Left lung (tissue), 10 donors: ENCODE data around the gene PCSK7. TPM values are rescaled to one million over a fixed set of nuclear protein-coding genes. Genes with fewer than 3 reads are reported as not detected.
"Not testable (repeated sequence)": the region's sequence is repeated elsewhere in the genome, so short reads cannot be mapped to it uniquely, and the experiment has no call there.

Source experiments
- ATAC-seq: fragments of 200-7000 bp; cut with Tn5 transposase; one replicate; pipeline ENCODE4 v1.9.1; 2020; ENCODE audit warnings: moderate library complexity
- DNase-seq, 4 donors: peaks; one replicate each; pipeline ENCODE4 v3.0.0-alpha.2; 2013 to 2020
- H3K27ac ChIP-seq, 2 donors: fragments of 200-600 bp; sonication (generic) in 1 of 2; one replicate each; pipeline versions ENCODE4 v1.5.0 to v1.8.0; 2020 to 2021
- H3K27me3 ChIP-seq, 2 donors: fragments of 200-600 bp; sonication (generic) in 1 of 2; one replicate each; pipeline versions ENCODE4 v1.5.0 to v1.8.0; 2020 to 2021
- H3K36me3 ChIP-seq, 2 donors: fragments of 200-600 bp; sonication (generic) in 1 of 2; one replicate each; pipeline versions ENCODE4 v1.5.0 to v1.8.0; 2020 to 2021
- H3K4me1 ChIP-seq, 2 donors: fragments of 200-600 bp; one replicate each; pipeline ENCODE4 v1.8.0; 2021
- H3K4me3 ChIP-seq, 2 donors: fragments of 200-600 bp; sonication (generic) in 1 of 2; one replicate each; pipeline versions ENCODE4 v1.5.0 to v1.8.0; 2020 to 2021; ENCODE audit warnings: mild to moderate bottlenecking in 1 of 2
- H3K9me3 ChIP-seq, 2 donors: fragments of 200-600 bp; sonication (generic) in 1 of 2; one replicate each; pipeline versions ENCODE4 v1.5.0 to v1.8.0; 2020 to 2021
- CTCF ChIP-seq, 2 donors: fragments of 200-600 bp; sonication (generic) in 1 of 2; IDR thresholded peaks; one replicate each; pipeline versions ENCODE4 v1.5.0 to v1.8.0; 2021; ENCODE audit warnings: antibody characterized with exemption in 2 of 2
- intact Hi-C, 2 donors: fragments of 100-400 bp; cut with DNase I; formaldehyde crosslinking; loops; one replicate each; pipeline versions ENCODE4 v1.11.2 to v1.14.2; 2022
- polyA plus RNA-seq, 6 donors: library from polyadenylated mRNA; unstranded; fragments of 120-200 nt; gene quantifications; one replicate each; pipeline ENCODE4 v1.2.1, GENCODE V29; 2013; ENCODE audit not compliant: insufficient read length in 6 of 6
- total RNA-seq, 2 donors: library from RNA; stranded (reverse); fragmentation: NEBNext Ultra II Directional; extraction: Animal tissue kit (Norgen Biotek cat#: 25700); gene quantifications; one replicate each; pipeline ENCODE4 v1.2.1, GENCODE V29; 2021
- donor health status: DM: no; HTN: yes; CAD: no.
- donor health status: DM: no; HTN: no; CAD: no.

PCSK7 gene
- total and polyA plus RNA-seq, 8 donors: 24.5 to 77.8 (median 30.2) TPM

- DNase-seq: no peak
- Histone ChIP-seq H3K4me3 (no peak overlapping the region), H3K36me3 (peaks cover 0 to 96% of the 10 kb centered on the region in 2 donors), H3K9me3 (no peaks in the 10 kb centered on the region), H3K4me1 (peaks cover 12 to 20% of the 10 kb centered on the region in 2 donors), H3K27me3 (no peaks in the 10 kb centered on the region), H3K27ac (no peak overlapping the region)
- intact Hi-C loops: no loop called here
- no peak for ATAC-seq
- no peak for TF ChIP-seq CTCF (IDR thresholded peaks at IDR 0.05)
These were observed 14.5 kb downstream of the PCSK7 start for GRCh38 chr11:117217141-117218084.

DNA sequence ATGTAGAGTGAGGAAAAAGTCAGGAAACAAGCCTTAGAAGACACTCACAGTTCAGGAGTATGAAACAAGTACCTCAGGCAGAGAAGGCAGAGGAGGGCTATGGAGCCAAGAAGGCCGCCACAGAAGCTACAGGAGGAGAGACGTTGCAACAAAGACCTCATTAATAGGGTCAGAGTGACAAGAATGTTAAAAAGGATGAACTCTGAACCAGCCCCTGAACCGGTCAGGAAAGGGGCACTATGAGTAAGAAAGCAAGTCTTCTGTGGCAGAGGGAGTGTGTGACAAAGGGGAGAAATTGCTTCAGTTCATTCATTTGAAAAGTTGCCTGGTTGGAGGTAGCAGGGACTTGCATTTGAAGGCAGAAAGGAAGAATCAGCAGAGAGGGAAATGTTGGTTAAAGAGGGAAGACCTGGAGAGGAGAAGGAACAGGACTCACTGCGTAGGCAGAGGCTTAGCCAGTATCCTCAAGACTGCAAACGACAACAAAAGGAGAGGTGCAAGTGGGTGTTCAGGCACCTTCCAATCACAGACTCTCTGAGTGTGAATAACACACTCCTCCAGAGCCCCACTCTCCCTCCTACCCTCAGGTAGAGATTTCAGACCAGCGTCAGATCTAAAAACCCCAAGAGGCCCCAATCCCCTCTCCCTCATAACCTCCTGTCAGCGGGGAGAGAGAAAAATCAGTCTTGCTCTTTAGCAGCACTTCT is 17.3 kb downstream of the PCSK7 start:
- H3K27ac ChIP-seq: no peak overlapping the region
- intact Hi-C loops: no loop called here
- ATAC-seq: no peak
- peaks cover 0 to 88% of the 10 kb centered on the region in 2 donors for H3K36me3 ChIP-seq
- no peak for TF ChIP-seq CTCF (IDR thresholded peaks at IDR 0.05)
- H3K27me3 ChIP-seq: no peaks in the 10 kb centered on the region
- H3K9me3 ChIP-seq: no peaks in the 10 kb centered on the region
- no peaks in the 10 kb centered on the region for H3K4me1 ChIP-seq
- no peak for DNase-seq
- no peak overlapping the region for H3K4me3 ChIP-seq

- Histone ChIP-seq H3K27ac (no peak overlapping the region), H3K36me3 (peaks cover 0 to 72% of the 10 kb centered on the region in 2 donors), H3K27me3 (no peaks in the 10 kb centered on the region), H3K4me3 (no peak overlapping the region), H3K4me1 (no peaks in the 10 kb centered on the region), H3K9me3 (no peaks in the 10 kb centered on the region)
- no peak for TF ChIP-seq CTCF (IDR thresholded peaks at IDR 0.05)
- ATAC-seq (no peak), DNase-seq (no peak)
- intact Hi-C loops: no loop called here
These were observed 19.0 kb downstream of the PCSK7 start for GRCh38 chr11:117212697-117213355.

DNA sequence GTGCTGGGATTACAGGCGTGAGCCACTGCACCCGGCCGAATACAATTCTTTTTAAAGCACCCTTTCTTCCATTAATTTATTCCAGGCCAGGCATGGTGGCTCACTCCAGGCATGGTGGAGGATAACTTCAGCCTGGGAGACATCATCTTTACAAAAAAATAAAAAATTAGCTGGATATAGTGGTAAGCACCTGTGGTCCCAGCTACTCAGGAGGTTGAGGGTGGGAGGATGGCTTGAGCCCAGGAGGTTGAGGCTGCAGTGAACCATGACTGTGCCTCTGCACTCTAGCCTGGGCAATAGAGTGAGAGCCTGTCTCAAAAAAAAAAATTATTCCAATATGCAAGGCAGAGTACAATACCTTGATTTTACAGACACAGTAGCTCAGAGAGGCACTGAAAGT is 21.3 kb downstream of the PCSK7 start:
- H3K4me3 ChIP-seq: no peak overlapping the region
- H3K27me3 ChIP-seq: no peaks in the 10 kb centered on the region
- H3K36me3 ChIP-seq: peaks cover 0 to 54% of the 10 kb centered on the region in 2 donors
- DNase-seq: no peak
- H3K4me1 ChIP-seq: no peaks in the 10 kb centered on the region
- intact Hi-C loops: no loop called here
- H3K9me3 ChIP-seq: no peaks in the 10 kb centered on the region
- no peak overlapping the region for H3K27ac ChIP-seq
- no peak for ATAC-seq
- TF ChIP-seq CTCF (IDR thresholded peaks at IDR 0.05): no peak

GRCh38 chr11:117209351-117210125 is 22.3 kb downstream of the PCSK7 start:
- intact Hi-C loops, ATAC-seq: not testable (repeated sequence)

DNA sequence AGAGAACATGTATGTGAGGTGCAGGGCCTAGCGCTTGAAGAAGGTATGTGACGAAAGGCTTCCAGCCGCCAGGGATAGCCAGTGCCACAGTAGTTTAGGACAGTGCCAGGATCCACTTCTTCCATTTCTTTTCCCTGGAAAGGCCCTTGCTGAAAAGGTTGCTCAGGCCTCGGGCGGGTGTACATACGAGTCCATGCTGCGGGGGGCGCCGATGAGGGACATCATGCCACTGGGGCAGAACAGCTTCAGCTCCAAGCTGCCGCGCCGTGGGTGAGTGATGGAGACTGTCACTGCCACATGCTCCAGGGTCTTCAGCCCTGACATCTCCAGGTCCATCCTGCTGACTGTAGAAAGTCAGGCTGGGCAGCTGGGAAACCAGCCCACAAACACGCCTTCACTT is 23.2 kb downstream of the PCSK7 start:
- H3K4me3 ChIP-seq, H3K4me1 ChIP-seq, ATAC-seq, H3K27ac ChIP-seq, H3K9me3 ChIP-seq, H3K27me3 ChIP-seq, intact Hi-C loops, DNase-seq: not testable (repeated sequence)
- peaks cover 0 to 57% of the 10 kb centered on the region in 2 donors for H3K36me3 ChIP-seq

More at GRCh38 chr11:117209351-117210125, 22.3 kb downstream of the PCSK7 start:
- H3K9me3 ChIP-seq, H3K4me3 ChIP-seq, H3K27ac ChIP-seq, H3K27me3 ChIP-seq, H3K4me1 ChIP-seq, DNase-seq: not testable (repeated sequence)
- H3K36me3 ChIP-seq: peaks cover 0 to 57% of the 10 kb centered on the region in 2 donors

DNA sequence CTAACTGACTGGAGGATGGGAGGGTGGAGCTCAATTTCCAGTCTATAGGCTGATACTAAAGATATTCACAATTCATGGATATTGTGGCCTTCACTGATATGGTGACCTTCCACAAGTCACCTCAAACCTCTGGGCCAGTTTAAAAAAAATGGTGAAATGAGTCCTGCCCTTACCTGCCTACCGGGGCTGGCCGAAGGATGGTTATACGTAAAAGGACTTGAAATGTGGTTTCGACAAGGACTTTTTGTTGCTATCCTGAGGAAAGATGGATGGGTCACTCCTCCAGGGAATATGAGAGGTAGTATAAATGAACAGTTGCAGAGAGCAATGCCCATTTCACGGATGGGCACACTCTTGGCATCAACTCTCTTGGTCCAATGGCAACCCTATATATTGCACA is 24.4 kb downstream of the PCSK7 start:
- ATAC-seq: not testable (repeated sequence)

DNA sequence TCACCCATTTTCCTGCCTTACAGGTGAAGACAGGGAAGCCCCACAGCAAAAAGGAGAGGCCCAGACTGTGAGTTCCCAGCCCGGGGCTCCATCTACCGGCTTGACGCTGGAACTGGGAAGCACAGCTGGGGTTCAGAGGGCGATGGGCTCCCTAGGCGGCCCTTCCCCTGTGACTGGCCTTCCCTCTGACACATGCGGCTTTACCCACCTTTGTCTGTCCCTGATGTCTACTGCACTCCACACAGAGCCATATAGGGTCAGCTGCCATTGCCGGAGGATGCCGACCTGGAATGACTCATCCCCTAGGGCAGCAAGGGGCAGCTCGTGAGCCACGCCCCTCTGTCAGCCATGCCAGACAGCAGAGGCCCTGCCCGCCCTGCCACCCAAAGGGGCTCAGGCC is 25.0 kb downstream of the PCSK7 start:
- H3K27ac ChIP-seq, H3K4me1 ChIP-seq, intact Hi-C loops, H3K4me3 ChIP-seq, H3K9me3 ChIP-seq, H3K27me3 ChIP-seq: not testable (repeated sequence)
- DNase-seq (peak in 1 of 4 donors; percentile 67), ATAC-seq (peak; percentile 14)
- peaks cover 0 to 56% of the 10 kb centered on the region in 2 donors for H3K36me3 ChIP-seq

More for the DNA sequence above, 24.4 kb downstream of the PCSK7 start:
- H3K27me3 ChIP-seq, H3K4me3 ChIP-seq, H3K27ac ChIP-seq, H3K9me3 ChIP-seq, intact Hi-C loops, H3K4me1 ChIP-seq: not testable (repeated sequence)
- peaks cover 0 to 58% of the 10 kb centered on the region in 2 donors for H3K36me3 ChIP-seq
- DNase-seq: peak in 1 of 4 donors; percentile 25
